HG03175 (cell line): ENCODE measurements around the gene SMAD2.
"Not testable (repeated sequence)": the region's sequence is repeated elsewhere in the genome, so short reads cannot be mapped to it uniquely, and the experiment has no call there.

ENCODE experiments used
- ATAC-seq: cut with Tn5 transposase; IDR thresholded peaks from one replicate; pipeline ENCODE4 v1.9.1; 2021; ENCODE audit warnings: mild to moderate bottlenecking, moderate library complexity; ENCODE audit not compliant: unreplicated experiment

SMAD2 gene

DNA sequence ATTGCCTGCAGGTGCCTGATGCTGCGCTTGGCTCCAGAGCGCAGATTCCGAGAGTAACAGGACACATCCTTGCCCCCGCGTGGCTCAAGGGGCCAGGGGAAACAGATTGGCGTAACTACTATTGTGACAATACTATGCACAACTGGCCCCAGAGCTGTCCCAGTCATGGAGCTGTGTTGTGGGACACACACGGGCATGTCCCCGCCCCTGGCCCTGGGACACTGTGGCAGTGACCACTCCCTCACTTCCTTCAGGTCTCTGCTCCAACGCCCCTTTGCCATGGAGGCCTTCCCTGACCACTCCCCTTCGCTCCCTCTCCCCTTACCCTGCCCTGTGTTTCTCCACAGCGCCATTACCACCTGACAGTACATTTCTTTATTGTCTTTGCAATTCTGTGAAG, 132.1 kb downstream of the SMAD2 start:
- ATAC-seq: no peak

DNA sequence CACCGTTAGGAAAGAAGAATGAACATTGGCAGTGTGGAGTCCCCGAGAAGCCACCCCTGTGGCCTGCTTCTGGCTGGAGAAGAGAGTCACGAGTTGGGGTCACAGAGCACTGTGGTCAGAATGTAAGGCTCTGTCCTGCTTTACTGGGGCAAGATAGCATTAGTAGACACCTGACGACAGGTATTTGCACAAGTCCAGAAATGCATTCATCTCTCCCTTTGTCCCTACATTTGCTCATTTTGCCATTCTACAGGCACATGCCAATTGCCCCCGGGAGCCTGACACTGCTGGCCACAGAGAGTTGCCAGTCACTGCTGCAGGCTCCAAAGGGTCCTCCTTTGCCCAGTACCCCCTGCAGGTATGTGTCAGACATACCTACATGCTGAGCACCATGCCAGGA, 133.3 kb downstream of the SMAD2 start:
- ATAC-seq: no peak

DNA sequence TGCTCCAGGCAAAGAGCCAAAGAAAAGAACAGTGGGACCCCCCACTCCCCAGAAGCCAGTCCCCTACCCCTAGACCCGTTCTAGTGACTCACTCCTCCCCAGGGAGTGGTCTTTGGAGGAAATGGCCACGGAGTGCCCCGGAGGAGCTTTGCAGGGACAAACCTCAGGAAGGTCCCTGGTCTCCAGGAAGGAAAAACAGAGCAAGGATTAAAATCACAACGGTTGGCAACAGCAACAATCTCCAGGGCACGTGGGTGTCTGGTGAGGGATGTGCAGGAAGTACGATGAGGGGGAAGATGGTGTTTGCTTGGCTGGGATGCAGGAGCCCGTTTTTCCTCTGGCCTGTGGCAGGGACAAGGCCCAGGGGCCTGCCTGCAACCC, 135.0 kb downstream of the SMAD2 start:
- ATAC-seq: no peak

DNA sequence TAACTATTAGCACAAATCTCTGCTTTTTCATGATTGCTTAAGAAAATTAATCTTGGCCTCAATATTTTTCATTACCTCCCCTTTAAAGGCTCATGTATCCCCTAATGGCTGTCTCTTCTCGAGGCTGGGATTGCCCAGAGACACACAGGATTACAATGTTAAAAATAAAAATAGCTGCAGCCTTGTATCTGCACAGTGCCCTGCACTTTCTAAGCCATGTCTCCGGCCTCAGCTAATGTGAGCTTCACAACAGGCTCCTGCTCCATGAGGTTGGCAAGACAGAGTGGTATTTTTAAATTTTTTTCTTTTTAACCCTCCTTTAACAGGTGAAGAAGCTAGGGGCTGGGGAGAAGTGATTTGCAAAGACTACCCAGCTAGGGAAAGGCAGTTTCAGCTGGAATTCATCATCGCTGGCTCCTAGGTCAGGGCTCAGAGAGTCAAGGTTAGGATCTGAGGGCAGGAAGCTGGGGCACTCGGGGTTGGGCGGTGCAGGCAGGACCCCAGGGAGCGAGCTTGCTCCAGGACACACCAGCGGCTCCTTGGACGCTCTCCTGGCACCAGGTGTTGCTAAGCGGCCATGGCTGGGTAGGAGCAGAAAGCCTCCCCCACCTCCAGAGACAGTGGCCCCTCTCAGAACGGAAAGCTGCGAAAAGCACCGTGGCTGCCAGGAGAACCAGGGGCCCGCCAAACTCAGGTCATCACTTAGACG, 135.6 kb downstream of the SMAD2 start:
- ATAC-seq: no peak

DNA sequence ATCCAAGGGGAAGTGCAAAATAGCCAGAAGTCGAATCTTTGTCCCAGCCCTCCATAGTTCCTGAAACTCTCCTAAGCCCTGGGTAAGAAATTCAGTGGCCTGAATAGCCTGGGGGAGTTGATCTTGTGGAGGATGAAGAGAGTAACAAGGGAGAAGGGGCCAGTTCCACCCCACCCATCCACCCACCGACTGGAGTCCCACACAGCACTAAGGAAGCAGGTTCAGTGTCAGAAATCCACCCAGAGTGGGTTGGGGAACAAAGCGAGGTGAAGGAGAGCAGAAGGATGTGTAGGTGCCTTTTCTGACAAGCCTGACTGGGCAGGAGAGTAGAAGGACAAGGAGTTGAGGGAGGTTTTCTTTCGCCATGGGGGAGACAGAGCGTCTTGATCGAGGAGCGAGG, 136.8 kb downstream of the SMAD2 start:
- ATAC-seq: no peak

DNA sequence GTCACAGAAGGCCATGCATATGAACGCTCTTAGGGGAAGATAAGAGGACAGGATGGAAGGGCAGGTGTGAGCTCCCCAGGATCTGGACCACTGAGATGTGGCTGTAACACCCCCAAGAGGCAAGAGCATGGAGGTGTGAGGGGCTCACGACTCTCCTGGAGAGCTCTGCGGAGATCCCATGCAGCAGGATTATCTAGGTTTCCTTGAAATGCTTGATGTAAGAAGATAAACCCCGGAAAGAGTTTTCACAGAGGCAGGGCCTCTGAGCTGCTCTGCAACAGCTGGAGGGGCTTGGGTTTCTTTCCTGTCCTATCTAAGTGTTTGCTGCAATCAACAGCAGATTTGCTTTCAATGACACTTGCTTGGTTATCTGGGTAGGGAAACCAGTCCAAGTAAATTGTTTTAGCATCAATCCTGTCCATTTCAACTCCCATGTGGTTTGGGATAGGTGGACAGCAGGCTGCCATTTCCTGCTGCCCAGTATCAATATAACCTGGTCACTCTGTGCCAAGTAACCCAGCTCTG, 138.9 kb downstream of the SMAD2 start:
- no peak for ATAC-seq

DNA sequence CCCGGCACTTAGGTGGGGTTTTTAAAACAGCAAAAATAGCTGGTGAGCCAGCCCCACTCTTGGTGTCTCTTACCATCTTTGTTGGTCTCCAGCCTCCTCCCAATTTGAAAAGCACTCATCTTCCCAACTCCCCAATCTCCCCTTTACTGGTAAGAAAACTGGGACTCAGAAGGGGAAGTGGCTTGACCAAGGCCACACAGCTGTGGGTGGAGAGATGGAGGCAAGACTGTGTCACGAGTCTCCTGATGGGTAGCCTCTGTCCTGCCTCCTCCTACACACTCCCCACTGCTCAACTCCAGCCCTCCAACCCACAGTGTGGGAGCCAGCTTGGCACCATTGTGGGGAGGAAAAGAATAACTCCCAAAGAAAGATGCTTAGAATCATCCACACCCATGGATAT, 140.4 kb downstream of the SMAD2 start:
- ATAC-seq: no peak

DNA sequence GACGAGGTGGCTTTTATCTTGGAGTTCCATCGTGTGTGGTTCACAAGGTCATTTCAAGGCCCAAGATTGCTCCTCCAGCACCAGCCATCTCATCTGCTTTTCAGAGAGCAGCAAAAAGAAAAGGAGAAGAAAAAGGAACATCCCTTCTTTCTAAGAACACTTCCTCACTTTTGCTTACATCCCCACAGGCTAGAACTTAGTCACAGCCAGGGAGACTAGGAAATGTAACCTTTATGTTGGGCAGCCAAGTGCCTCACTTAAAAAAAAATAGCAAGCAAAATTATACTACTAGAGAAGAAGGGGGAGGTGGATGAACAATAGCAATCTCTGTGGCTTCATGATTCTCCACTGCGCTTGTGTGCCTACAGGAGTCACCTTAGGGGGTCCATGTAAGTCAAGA, 141.8 kb downstream of the SMAD2 start:
- ATAC-seq: no peak

DNA sequence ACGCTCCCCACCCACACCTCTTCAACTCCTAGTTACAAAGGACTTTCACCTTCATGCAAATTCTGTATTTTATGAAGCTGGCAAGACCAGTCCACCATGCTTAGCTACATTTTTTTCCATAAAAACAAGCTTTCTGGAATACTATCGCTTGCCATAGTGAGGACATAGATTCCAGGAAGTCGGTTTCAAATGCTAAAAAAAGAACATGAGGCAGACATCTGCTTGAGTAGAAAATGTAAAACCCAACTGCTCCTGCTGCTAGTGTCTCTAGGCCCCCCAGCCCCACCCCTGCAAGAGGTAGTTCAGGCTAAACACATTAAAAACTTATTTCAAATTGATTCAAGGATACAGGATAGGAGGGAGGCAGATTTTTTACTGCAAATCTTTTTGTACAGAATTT, 148.9 kb downstream of the SMAD2 start:
- no peak for ATAC-seq

DNA sequence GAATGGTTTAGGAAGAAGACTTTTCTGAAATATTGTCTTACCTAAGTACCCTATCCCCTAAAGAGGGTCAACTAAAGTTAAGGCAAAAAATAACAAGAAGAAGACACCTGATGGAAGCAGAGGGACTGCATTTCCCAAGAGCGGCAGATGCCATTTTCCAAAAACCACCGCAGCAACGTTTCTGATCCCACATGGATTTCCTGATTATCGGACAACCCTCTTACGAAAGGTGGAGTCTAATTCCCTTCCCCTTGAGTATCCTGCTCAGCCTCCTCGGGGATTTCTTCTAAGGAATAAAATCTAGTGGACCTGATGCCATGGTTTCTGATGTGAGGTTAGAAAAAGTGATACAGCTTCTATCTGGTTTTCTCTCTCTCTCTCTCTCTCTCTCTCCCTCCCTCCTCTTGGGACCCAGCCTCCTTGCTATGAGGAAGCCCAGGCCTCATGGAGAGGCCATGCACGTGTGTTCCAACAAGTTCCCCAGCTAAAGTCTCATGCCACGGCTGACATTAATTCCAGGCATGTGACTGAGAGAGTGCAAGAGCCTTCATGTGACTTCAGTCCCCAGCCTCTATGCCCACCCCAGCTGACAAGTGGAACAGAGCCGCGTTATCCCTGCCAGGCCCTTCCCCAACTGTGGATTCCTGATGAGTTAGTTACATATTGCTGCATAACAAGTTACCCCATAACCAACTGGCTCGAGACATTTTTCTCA, 150.3 kb downstream of the SMAD2 start:
- ATAC-seq: no peak

DNA sequence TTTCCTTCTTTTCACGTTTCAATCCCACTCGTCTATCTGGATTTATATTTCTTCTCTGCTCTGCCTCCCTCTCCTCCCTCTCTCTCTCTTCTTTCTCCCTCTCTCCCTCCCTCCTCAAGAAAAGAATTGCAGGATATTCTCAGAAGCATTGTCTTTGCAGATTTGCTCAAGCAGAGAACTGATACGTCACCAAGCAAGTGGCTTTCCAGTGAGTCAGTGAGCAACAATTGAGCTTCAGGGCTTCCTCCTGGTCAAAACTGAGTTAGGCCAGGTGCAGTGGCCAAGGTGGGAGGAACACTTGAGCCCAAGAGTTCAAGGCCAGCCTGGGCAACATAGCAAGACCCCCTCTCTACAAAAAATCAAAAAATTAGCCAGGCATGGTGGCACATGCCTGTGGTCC, 151.1 kb downstream of the SMAD2 start:
- ATAC-seq: no peak

DNA sequence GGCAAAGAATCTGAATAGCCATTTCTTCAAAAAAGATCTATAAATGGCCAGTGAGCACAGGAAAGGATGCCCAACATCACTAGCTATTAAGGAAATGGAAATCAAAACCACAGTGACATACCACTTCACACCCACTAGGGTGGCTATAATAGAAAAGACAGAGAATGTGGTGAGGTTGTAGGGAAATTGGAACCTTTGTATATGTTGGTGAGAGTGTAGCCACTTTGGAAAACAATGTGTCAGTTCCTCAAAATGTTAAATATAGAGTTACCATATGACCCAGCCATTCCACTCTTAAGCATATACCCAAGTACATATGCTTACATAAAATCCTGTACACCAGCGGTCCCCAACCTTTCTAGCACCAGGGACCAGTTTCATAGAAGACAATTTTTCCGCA, 152.8 kb downstream of the SMAD2 start:
- no peak for ATAC-seq

DNA sequence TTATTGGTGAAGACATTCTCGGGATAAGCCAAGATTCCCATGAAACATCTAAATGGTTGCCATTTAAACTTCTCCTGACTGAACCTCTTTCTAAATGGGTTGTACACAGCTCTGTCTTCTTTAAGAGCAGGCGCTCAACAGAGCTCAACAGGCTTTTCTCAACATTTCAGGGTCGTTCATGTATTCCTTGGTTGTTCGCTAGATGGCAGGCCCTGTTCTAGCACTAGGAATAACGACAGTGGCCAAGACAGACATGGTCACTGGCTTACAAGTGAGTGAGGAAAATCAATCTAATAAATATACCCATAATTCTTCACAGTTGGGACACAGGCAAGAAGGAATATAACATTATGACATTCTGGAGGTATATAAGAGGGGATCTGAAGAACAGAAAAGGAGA, 154.5 kb downstream of the SMAD2 start:
- ATAC-seq: no peak

DNA sequence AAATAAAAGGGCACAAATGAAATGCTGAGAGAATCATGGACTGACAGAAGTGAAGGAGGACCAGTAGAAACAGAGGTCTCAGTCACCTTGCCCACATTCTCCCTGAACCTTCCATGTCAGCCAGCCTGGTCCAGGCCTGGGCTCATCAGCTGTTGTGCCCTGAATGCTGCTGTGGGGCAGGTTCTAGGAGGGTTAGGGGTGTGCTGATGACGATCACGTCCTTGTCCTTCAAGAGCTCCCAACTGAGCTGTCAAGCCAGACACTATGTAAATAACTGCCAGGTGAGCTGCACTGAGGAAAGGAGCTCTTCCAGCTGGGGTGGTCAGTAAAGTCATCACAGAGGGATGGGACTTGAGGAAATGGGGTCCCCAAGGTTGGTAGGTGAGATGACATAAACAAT, 156.5 kb downstream of the SMAD2 start:
- no peak for ATAC-seq

DNA sequence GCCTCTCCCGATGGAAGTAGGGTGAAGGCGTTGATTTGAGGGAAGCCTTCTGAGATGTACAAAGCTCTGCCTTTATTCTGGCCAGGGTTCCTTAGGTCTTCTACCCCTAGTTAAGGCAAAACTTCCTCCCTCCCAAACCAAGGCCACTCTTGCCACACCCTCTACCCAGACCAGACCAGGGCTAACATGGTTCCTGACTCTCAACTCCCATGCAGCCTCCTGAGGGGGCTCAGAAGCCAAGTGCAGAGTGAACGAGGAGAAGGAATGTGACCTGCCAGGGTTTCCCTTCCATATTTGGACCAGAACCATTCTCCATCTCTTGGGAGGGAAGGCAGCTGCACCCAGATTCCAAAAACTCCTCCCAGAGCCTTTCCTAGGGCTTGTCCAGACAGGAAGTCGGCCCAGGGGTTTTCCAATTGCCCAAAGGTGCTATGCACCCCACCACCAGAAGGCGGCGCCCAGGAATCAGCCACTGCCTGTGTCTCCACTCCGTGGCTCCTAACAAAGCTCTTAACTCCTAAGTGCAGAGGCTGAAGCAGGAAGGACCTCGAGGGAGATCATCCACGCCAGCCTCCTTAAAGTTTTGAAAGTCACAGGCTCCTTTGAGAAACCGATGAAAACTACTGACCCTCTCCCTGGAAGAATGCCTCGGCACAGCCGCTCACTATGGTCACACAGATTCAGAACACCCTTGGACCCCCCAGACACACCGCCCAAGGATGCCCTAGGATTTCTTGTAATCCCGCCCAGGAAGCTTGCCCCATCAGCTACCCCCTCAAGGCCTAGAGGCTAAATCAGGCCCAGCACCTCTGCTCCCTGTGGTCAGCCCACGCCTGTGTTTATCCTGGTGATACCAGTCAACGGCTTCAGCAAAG, 157.8 kb downstream of the SMAD2 start:
- peak; percentile 49 for ATAC-seq

DNA sequence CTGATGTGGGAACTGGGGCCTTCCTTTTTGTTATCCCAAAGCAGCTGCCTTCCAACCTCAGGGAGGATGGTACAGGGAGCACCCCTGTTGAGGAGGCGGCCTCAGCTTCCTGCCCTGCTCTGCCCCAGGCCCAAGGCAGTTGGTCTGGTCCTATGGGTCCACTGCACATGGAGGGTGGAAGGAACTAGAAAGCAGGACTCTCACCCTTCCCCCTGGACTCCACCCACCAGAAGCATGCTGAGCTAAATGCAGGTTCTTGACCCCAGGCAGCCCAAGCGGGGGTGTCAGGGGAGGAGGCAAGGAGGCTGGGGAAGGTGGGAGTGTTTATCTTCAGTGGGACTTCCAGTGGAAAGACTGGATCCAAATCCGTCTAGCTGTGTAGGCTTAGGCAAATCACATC, 158.5 kb downstream of the SMAD2 start:
- no peak for ATAC-seq

DNA sequence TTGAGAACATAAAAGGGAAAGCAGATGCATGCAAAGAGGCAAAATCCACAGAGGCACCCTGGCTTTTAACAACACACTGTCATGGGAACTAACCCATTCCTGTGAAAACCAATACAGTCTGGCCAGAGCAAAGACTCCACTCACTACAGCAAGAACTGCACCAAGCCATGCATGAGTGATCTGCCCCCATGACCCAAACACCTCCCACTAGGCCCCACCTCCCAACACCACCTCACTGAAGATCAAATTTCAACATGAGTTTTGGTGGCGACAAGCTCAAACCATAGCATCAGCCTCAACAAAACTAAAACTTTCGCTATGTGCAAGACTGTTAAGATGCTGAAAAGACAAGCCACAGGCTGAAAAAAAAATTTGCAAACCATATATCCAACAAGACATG, 162.8 kb downstream of the SMAD2 start:
- no peak for ATAC-seq

DNA sequence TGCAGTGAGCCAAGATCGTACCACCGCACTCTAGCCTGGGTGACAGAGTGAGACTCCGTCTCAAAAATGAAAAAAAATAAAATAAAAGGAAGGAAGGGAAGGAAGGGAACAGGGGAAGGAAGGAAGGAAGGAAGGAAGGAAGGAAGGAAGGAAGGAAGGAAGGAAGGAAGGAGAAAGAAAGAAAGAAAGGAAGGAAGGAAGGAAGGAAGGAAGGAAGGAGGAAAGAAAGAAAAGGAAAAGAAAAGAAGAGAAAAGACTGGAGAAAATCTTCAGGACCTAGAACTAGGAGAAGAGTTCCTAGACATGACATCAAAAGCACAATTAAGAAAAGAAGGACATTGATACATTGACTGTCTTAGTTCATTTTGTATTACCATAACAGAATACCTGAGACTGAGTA, 163.3 kb downstream of the SMAD2 start:
- ATAC-seq: not testable (repeated sequence)
